HL-60 (cell line): Measurements from ENCODE around the gene GPR31.

Experiments
- CTCF ChIP-seq: IDR thresholded peaks from one replicate; pipeline ENCODE4 v1.5.1; 2011; ENCODE audit warnings: low read length, control low read depth, inconsistent platforms; ENCODE audit not compliant: insufficient read depth
- POLR2AphosphoS5 ChIP-seq: IDR thresholded peaks from 2 replicates; pipeline ENCODE4 v1.6.1; 2012; ENCODE audit warnings: low read depth
- REST ChIP-seq: IDR thresholded peaks from 2 replicates; pipeline ENCODE4 v1.6.1; 2012; ENCODE audit warnings: low read depth; ENCODE audit not compliant: insufficient replicate concordance
- SPI1 ChIP-seq: IDR thresholded peaks from 2 replicates; pipeline ENCODE4 v1.6.1; 2012; ENCODE audit warnings: low read depth, mild to moderate bottlenecking, borderline replicate concordance

GRCh38 chr6:167161851-167162467, 4.2 kb upstream of the GPR31 start:
- TF ChIP-seq POLR2AphosphoS5, result no peak
- no peak for TF ChIP-seq CTCF
- no peak for TF ChIP-seq REST
- no peak for TF ChIP-seq SPI1
